ENCODE measurements around the gene NOL4.

- TF ChIP-seq CTCF (conservative IDR thresholded peaks at IDR 0.05) (peak; percentile 14), ZFX (IDR thresholded peaks at IDR 0.05) (no peak)
These were observed 473 bp upstream of the NOL4 start for GRCh38 chr18:34225218-34225553.
